OCI-LY7 (cell line): ENCODE results near the gene DUSP2. TPM values are rescaled to one million over a fixed set of nuclear protein-coding genes. Genes with fewer than 3 reads are reported as not detected.

Source experiments
- BruUV-seq: library from RNA; stranded (reverse); fragments of 400-500 nt; replicated peaks from 2 replicates; lab custom pipeline; 2021; lab: Mats Ljungman, UMichigan
- CTCF ChIA-PET: fragments of 300-600 bp; sonication (Branson Sonifier 250); formaldehyde crosslinking; loops from one replicate; lab custom pipeline; 2022; ENCODE audit warnings: antibody characterized with exemption; ENCODE audit not compliant: unreplicated experiment; lab: Charles Lee
- POLR2A ChIA-PET: fragments of 300-600 bp; sonication (Branson Sonifier 250); formaldehyde crosslinking; loops from one replicate; lab custom pipeline; 2022; ENCODE audit warnings: antibody characterized with exemption; lab: Charles Lee
- DNase-seq: peaks from one replicate; pipeline ENCODE4 v3.0.0-alpha.2; 2015; ENCODE audit warnings: low spot score
- H2AFZ ChIP-seq: fragments of 200-600 bp; sonication (generic), shearing (Covaris generic); 2 replicates; pipeline ENCODE4 v1.6.1; 2014; ENCODE audit warnings: mild to moderate bottlenecking, antibody characterized with exemption, low read length, moderate library complexity
- H3K27ac ChIP-seq: fragments of 200-600 bp; sonication (generic); 2 replicates; pipeline ENCODE4 v1.5.1; 2014; ENCODE audit warnings: mixed run types, low read depth, mild to moderate bottlenecking, moderate library complexity, low read length, inconsistent platforms; ENCODE audit not compliant: poor library complexity, severe bottlenecking
- H3K36me3 ChIP-seq: fragments of 200-600 bp; sonication (generic); 2 replicates; pipeline ENCODE4 v1.6.1; 2014; ENCODE audit warnings: mild to moderate bottlenecking, antibody characterized with exemption, low read length, moderate library complexity, mixed read lengths; ENCODE audit not compliant: insufficient read depth
- H3K4me1 ChIP-seq: fragments of 200-600 bp; sonication (generic); 2 replicates; pipeline ENCODE4 v1.5.1; 2014; ENCODE audit warnings: mild to moderate bottlenecking, low read length; ENCODE audit not compliant: insufficient read depth, poor library complexity, severe bottlenecking
- H3K4me2 ChIP-seq: fragments of 200-600 bp; sonication (generic); 2 replicates; pipeline ENCODE4 v1.6.1; 2014; ENCODE audit warnings: mild to moderate bottlenecking, low read length
- H3K4me3 ChIP-seq: fragments of 200-600 bp; sonication (generic); 2 replicates; pipeline ENCODE4 v1.5.1; 2014; ENCODE audit warnings: mild to moderate bottlenecking, low read depth, low read length; ENCODE audit not compliant: poor library complexity, severe bottlenecking
- H3K79me2 ChIP-seq: fragments of 200-600 bp; sonication (generic); 2 replicates; pipeline ENCODE4 v1.6.1; 2016; ENCODE audit warnings: low read depth, mild to moderate bottlenecking, low read length, moderate library complexity, mixed read lengths; ENCODE audit not compliant: insufficient read depth
- H3K9me2 ChIP-seq: fragments of 200-600 bp; sonication (generic); 2 replicates; pipeline ENCODE4 v1.6.1; 2016; ENCODE audit warnings: mild to moderate bottlenecking, low read length, mixed read lengths; ENCODE audit not compliant: insufficient read depth
- H3K9me3 ChIP-seq: fragments of 200-600 bp; sonication (generic); 2 replicates; pipeline ENCODE4 v1.6.1; 2014; ENCODE audit warnings: mild to moderate bottlenecking, mixed run types, low read length, mixed read lengths
- H4K20me1 ChIP-seq: fragments of 200-600 bp; sonication (generic); 2 replicates; pipeline ENCODE4 v1.6.1; 2014; ENCODE audit warnings: mild to moderate bottlenecking, antibody characterized with exemption, low read length, moderate library complexity, mixed read lengths; ENCODE audit not compliant: insufficient read depth
- CTCF ChIP-seq: fragments of 200-600 bp; sonication (generic); conservative IDR thresholded peaks from 2 replicates; pipeline ENCODE4 v1.5.1; 2014; ENCODE audit warnings: mild to moderate bottlenecking, antibody characterized with exemption, low read length, moderate library complexity, mixed read lengths
- EZH2phosphoT487 ChIP-seq: fragments of 200-600 bp; sonication (generic); IDR thresholded peaks from 2 replicates; pipeline ENCODE4 v1.6.1; 2018; ENCODE audit warnings: low read depth, borderline replicate concordance, mild to moderate bottlenecking, mixed run types, antibody characterized with exemption, low read length, moderate library complexity, mixed read lengths
- intact Hi-C: fragments of 100-400 bp; cut with micrococcal nuclease; formaldehyde crosslinking; loops from one replicate; pipeline ENCODE4 v1.10.0; 2022; ENCODE audit not compliant: unreplicated experiment
- total RNA-seq, 2 experiments: library from RNA; depleted of rRNA in 1 of 2; stranded (reverse); fragments of >200 nt in 1 of 2; shearing (Covaris generic) in 1 of 2; gene quantifications; 2 replicates each; pipeline ENCODE4 v1.2.3, GENCODE V29; 2014 to 2022

The DUSP2 gene
- total RNA-seq, 2 experiments from 2014 or later, result 37.3 to 110 TPM

DNA sequence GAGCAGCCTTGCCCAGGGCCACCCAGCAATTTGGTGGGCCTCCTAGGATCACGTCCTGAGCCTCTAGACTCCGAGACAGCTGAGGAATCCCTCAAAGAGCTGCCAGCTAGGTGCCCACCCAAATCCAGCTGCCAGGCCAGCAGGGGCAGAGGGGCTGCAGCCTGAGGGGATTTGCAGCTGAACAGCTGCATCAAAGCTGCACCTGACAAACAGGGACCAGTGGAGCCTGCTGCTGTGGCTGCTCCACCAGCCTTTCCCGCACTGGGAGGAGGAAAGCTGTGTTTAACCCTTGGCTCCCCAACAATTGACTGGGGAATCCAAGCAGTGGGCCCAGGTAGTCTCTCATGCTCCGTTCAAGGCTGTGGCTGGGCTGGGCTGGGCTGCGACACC, 37.1 kb downstream of the DUSP2 start:
- intact Hi-C loops, result no loop called here
- TF ChIP-seq CTCF (no peak), EZH2phosphoT487 (no peak)
- POLR2A ChIA-PET, result interaction anchor here (0.5 to 0.6 kb wide), 2 partner anchors 271 to 695 kb away, joined by 3 read pairs; no protein-coding TSS in a partner anchor
- Histone ChIP-seq H3K4me3 (no peak overlapping the region), H2AFZ (no peak overlapping the region), H3K9me2 (no peaks in the 10 kb centered on the region), H3K9me3 (no peaks in the 10 kb centered on the region), H3K4me2 (no peak overlapping the region), H3K27ac (no peak overlapping the region), H3K36me3 (no peaks in the 10 kb centered on the region), H3K4me1 (no peaks in the 10 kb centered on the region), H4K20me1 (no peaks in the 10 kb centered on the region), H3K79me2 (no peaks in the 10 kb centered on the region)
- BruUV-seq, result no TSS peak
- no peak for DNase-seq
- CTCF ChIA-PET, result no interaction called here

- TF ChIP-seq EZH2phosphoT487, result no peak
- TF ChIP-seq CTCF, result no peak
- Histone ChIP-seq H3K79me2 (no peaks in the 10 kb centered on the region), H3K9me2 (no peaks in the 10 kb centered on the region), H3K4me3 (no peak overlapping the region), H2AFZ (no peak overlapping the region), H4K20me1 (no peaks in the 10 kb centered on the region), H3K4me2 (no peak overlapping the region), H3K27ac (no peak overlapping the region), H3K36me3 (no peaks in the 10 kb centered on the region), H3K9me3 (no peaks in the 10 kb centered on the region), H3K4me1 (no peaks in the 10 kb centered on the region)
- intact Hi-C loops, result no loop called here
- ChIA-PET CTCF (no interaction called here), POLR2A (interaction anchor here (0.6 kb wide), 1 partner anchor 696 kb away, joined by 3 read pairs; no protein-coding TSS in a partner anchor)
- no peak for DNase-seq
- BruUV-seq, result no TSS peak
These were observed 37.6 kb downstream of the DUSP2 start for GRCh38 chr2:96107708-96108065.

DNA sequence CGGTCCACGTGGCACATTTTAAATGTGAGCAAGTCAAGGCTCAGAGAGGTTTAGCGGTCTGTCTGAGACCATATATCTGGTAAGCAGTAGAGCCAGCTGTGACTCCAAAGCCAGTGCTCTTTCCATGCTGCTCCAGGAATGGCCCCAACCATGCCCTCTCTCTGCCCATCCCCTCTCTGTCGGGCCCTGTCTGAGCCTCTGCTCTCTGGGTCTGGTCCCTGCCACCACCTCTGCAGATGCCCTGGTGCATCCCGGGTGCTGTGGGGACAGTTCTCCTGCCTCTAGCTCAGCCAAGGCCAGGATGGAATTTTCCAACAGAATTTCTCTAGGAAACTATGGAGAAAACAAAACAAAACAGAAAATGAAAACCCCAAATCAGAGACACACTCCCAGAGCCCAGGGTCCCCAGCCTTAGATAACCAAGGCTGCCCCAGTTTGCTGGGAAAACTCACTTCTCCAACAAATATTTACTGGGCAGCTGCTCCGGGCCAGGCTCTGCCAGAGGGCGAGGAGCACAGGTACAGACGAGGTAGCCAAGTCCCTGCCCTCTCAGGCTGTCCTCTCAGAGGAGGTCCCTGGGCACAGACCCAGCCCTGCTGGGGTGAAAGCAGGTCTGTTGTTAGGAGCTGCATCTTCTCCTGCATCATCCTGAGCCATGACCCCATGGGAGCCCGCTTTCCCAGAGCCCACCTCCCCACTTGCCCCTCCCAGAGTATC, 38.1 kb downstream of the DUSP2 start:
- POLR2A ChIA-PET, result no interaction called here
- H3K27ac ChIP-seq, result no peak overlapping the region
- no TSS peak for BruUV-seq
- H3K36me3 ChIP-seq, result no peaks in the 10 kb centered on the region
- H3K9me2 ChIP-seq, result no peaks in the 10 kb centered on the region
- no peak for DNase-seq
- TF ChIP-seq CTCF, result no peak
- TF ChIP-seq EZH2phosphoT487, result no peak
- CTCF ChIA-PET, result no interaction called here
- H2AFZ ChIP-seq, result no peak overlapping the region
- no peaks in the 10 kb centered on the region for H3K4me1 ChIP-seq
- intact Hi-C loops, result no loop called here
- H4K20me1 ChIP-seq, result no peaks in the 10 kb centered on the region
- no peak overlapping the region for H3K4me3 ChIP-seq
- H3K9me3 ChIP-seq, result no peaks in the 10 kb centered on the region
- no peak overlapping the region for H3K4me2 ChIP-seq
- no peaks in the 10 kb centered on the region for H3K79me2 ChIP-seq
